Upper lobe of left lung (tissue), 4 donors: ENCODE data around the gene SLC39A13.

Source experiments
- POLR2A ChIP-seq, 4 donors: fragments of 450-650 bp; IDR thresholded peaks; one replicate each; pipeline ENCODE4 v1.5.1; 2016 to 2017; ENCODE audit warnings: antibody characterized with exemption in 4 of 4, mild to moderate bottlenecking in 2 of 4
- POLR2AphosphoS5 ChIP-seq, 2 donors: sonication (generic); formaldehyde crosslinking; IDR thresholded peaks; one replicate each; pipeline ENCODE4 v1.5.1; 2017; ENCODE audit warnings: antibody characterized with exemption in 2 of 2

DNA sequence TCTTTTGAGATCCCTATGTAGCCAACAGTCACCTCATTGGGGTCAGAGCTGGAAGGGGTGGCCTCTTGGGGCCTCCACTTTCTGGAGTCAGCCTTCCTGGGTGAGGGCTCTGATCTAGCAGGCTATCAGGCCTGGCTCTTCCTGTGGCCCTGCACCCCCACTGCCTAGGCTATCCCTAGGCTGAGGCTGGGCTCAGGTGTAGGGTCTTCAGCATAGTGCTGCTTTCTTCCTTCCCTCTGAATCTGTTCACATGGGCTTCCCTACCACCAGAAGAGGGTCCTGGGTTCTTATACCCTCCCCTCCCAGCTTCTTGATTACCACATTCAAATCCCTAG lies 29.6 kb upstream of the SLC39A13 start:
- TF ChIP-seq POLR2A (IDR thresholded peaks at IDR 0.05) (no peak), POLR2AphosphoS5 (IDR thresholded peaks at IDR 0.05) (no peak)
